ENCODE data around the gene MTHFD1.

DNA sequence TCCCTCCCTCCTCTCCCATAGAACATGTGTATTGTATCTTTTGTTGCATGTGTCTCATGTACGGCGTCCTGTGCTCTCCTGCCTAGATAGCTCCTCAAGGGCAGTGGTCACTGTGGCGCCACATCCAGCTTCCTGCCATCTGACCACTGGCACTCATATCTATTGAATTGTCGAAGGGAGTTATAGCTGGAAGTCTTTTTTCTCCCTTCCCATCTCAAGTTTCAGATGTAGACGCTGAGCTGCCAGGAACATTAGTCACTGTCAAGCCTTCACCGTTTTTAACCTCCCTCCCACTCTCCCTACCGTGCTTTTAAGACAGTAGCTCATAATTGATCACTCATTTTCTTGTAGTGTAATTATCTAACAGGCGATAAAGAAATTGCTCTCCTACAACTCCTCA is 33.0 kb downstream of the MTHFD1 start:
- TF ChIP-seq, protein P1, sequence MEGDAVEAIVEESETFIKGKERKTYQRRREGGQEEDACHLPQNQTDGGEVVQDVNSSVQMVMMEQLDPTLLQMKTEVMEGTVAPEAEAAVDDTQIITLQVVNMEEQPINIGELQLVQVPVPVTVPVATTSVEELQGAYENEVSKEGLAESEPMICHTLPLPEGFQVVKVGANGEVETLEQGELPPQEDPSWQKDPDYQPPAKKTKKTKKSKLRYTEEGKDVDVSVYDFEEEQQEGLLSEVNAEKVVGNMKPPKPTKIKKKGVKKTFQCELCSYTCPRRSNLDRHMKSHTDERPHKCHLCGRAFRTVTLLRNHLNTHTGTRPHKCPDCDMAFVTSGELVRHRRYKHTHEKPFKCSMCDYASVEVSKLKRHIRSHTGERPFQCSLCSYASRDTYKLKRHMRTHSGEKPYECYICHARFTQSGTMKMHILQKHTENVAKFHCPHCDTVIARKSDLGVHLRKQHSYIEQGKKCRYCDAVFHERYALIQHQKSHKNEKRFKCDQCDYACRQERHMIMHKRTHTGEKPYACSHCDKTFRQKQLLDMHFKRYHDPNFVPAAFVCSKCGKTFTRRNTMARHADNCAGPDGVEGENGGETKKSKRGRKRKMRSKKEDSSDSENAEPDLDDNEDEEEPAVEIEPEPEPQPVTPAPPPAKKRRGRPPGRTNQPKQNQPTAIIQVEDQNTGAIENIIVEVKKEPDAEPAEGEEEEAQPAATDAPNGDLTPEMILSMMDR (IDR thresholded peaks at IDR 0.05), result no peak
- TF ChIP-seq EP300 (IDR thresholded peaks at IDR 0.05), result no peak
